SK-N-SH (cell line): ENCODE data around the gene SPANXB1.
"Not testable (repeated sequence)": the region's sequence is repeated elsewhere in the genome, so short reads cannot be mapped to it uniquely, and the experiment has no call there.

Source experiments
- CTCF ChIP-seq: fragments of 200-600 bp; sonication (generic); IDR thresholded peaks from 2 replicates; pipeline ENCODE4 v1.6.1; 2017; ENCODE audit warnings: antibody characterized with exemption, mild to moderate bottlenecking, moderate library complexity
- TCF12 ChIP-seq: IDR thresholded peaks from 2 replicates; pipeline ENCODE4 v1.4.0; 2012

- not testable (repeated sequence) for TF ChIP-seq CTCF, TCF12
These were observed 2.8 kb downstream of the SPANXB1 start for GRCh38 chrX:141005243-141005642.
